ENCODE measurements around the gene TTC9C. TPM values are rescaled to one million over a fixed set of nuclear protein-coding genes. Genes with fewer than 3 reads are reported as not detected.

TTC9C gene
- total RNA-seq, 2 experiments from 2014 or later = 33.7 to 37.9 TPM

- peaks cover 16% of the 10 kb centered on the region for H3K4me1 Mint-ChIP-seq (ENCODE audit: low read depth)
- ChIA-PET CTCF (interaction anchor here (1.9 kb wide), 1 partner anchor 9 kb away, joined by 9 read pairs; no protein-coding TSS in a partner anchor), POLR2A (interaction anchor here (1.1 to 4.7 kb wide), 2 partner anchors 64 to 78 kb away, joined by 6 to 23 read pairs; no protein-coding TSS in a partner anchor)
- ATAC-seq (peak; percentile 76), DNase-seq (peak; percentile 43)
- peak overlapping the region; percentile 85 for H3K27ac Mint-ChIP-seq
- peaks cover 13% of the 10 kb centered on the region for H3K36me3 Mint-ChIP-seq (ENCODE audit: low read depth)
- no peaks in the 10 kb centered on the region for H3K9me3 Mint-ChIP-seq
- peak overlapping the region; percentile 1 for H3K4me3 Mint-ChIP-seq
- H3K27me3 Mint-ChIP-seq = no peaks in the 10 kb centered on the region
- intact Hi-C loops (cut with micrococcal nuclease) = no loop called here
- no peak for TF ChIP-seq CTCF (IDR thresholded peaks at IDR 0.05)
Observed at GRCh38 chr11:62777389-62777788, 49.1 kb downstream of the TTC9C start.

GRCh38 chr11:62778441-62778840 lies 50.2 kb downstream of the TTC9C start:
- peaks cover 18% of the 10 kb centered on the region for H3K36me3 Mint-ChIP-seq (ENCODE audit: low read depth)
- no peaks in the 10 kb centered on the region for H3K27me3 Mint-ChIP-seq
- no peak for ATAC-seq

GRCh38 chr11:62782753-62783152 lies 54.5 kb downstream of the TTC9C start:
- Mint-ChIP-seq H3K4me3 (no peak overlapping the region), H3K27ac (no peak overlapping the region), H3K9me3 (no peaks in the 10 kb centered on the region), H3K4me1 (ENCODE audit: low read depth) (peaks cover 15% of the 10 kb centered on the region), H3K27me3 (no peaks in the 10 kb centered on the region), H3K36me3 (ENCODE audit: low read depth) (peaks cover 25% of the 10 kb centered on the region)
- TF ChIP-seq CTCF (IDR thresholded peaks at IDR 0.05) = no peak
- no peak for ATAC-seq
- DNase-seq = no peak
- intact Hi-C loops (cut with micrococcal nuclease) = no loop called here
- ChIA-PET POLR2A (no interaction called here), CTCF (interaction anchor here (0.7 kb wide), 1 partner anchor 815 kb away, joined by 3 read pairs; no protein-coding TSS in a partner anchor)

More at GRCh38 chr11:62778441-62778840, 50.2 kb downstream of the TTC9C start:
- Mint-ChIP-seq H3K4me3 (no peak overlapping the region), H3K27ac (peak overlapping the region; percentile 85), H3K4me1 (ENCODE audit: low read depth) (peaks cover 16% of the 10 kb centered on the region), H3K9me3 (no peaks in the 10 kb centered on the region)
- no peak for TF ChIP-seq CTCF (IDR thresholded peaks at IDR 0.05)
- ChIA-PET POLR2A (interaction anchor here (0.6 to 2.1 kb wide), 3 partner anchors 18 to 76 kb away, joined by 3 to 11 read pairs (median 6); no protein-coding TSS in a partner anchor), CTCF (interaction anchor here (1.9 kb wide), 1 partner anchor 8 kb away, joined by 9 read pairs; no protein-coding TSS in a partner anchor)
- DNase-seq = no peak
- intact Hi-C loops (cut with micrococcal nuclease) = no loop called here

- ATAC-seq = peak; percentile 65
- peak; percentile 99 for TF ChIP-seq CTCF (IDR thresholded peaks at IDR 0.05)
- H3K27ac Mint-ChIP-seq = peak overlapping the region; percentile 95
- H3K36me3 Mint-ChIP-seq (ENCODE audit: low read depth) = peaks cover 46% of the 10 kb centered on the region
- H3K4me3 Mint-ChIP-seq = peak overlapping the region; percentile 89
- peak; percentile 91 for DNase-seq
- no peaks in the 10 kb centered on the region for H3K27me3 Mint-ChIP-seq
- CTCF ChIA-PET = interaction anchor here (0.6 to 5.3 kb wide), 58 partner anchors 8 to 1080 kb away, joined by 3 to 74 read pairs (median 7); partner anchors contain the start of genes HNRNPUL2, NXF1, POLR2G and SLC3A2
- intact Hi-C loops (cut with micrococcal nuclease) = loop anchor here (1.0 to 5.0 kb wide), 3 partner anchors 46 to 96 kb away; partner anchors contain the start of genes SLC3A2, STX5 and TEX54
- H3K4me1 Mint-ChIP-seq (ENCODE audit: low read depth) = peaks cover 37% of the 10 kb centered on the region
- H3K9me3 Mint-ChIP-seq = no peaks in the 10 kb centered on the region
- POLR2A ChIA-PET = interaction anchor here (0.7 to 11.0 kb wide), 28 partner anchors 9 to 195 kb away, joined by 3 to 228 read pairs (median 5); partner anchors contain the start of genes CSKMT, HNRNPUL2, LBHD1 and NXF1
Observed at GRCh38 chr11:62786318-62787004, 58.2 kb downstream of the TTC9C start.
